BJ (cell line): ENCODE data around the gene TMCC3. TPM values are rescaled to one million over a fixed set of nuclear protein-coding genes. Genes with fewer than 3 reads are reported as not detected.

Experiments used
- CTCF ChIA-PET: fragments of 350-600 bp; formaldehyde crosslinking; extraction: SDS; loops from one replicate; lab custom pipeline; 2021; ENCODE audit warnings: antibody characterized with exemption, inconsistent platforms; lab: Yijun Ruan, JAX
- POLR2A ChIA-PET: fragments of 300-600 bp; sonication (Branson Sonifier 250); formaldehyde crosslinking; extraction: SDS; loops from one replicate; lab custom pipeline; 2021; ENCODE audit warnings: antibody characterized with exemption; lab: Charles Lee
- DNase-seq: peaks from one replicate; pipeline ENCODE4 v3.0.0-alpha.2; 2011; ENCODE audit warnings: low read depth
- H3K27me3 ChIP-seq: 2 replicates; pipeline ENCODE4 v1.6.0; 2011; ENCODE audit warnings: low read length; ENCODE audit not compliant: control insufficient read depth, insufficient read depth
- H3K36me3 ChIP-seq: 2 replicates; pipeline ENCODE4 v1.5.1; 2011; ENCODE audit warnings: low read length; ENCODE audit not compliant: control insufficient read depth, insufficient read depth
- H3K4me3 ChIP-seq: 2 replicates; pipeline ENCODE4 v1.5.1; 2011; ENCODE audit warnings: low read depth, mild to moderate bottlenecking, control low read depth, low read length
- CTCF ChIP-seq: IDR thresholded peaks from 2 replicates; pipeline ENCODE4 v1.5.1; 2011; ENCODE audit warnings: low read depth, mild to moderate bottlenecking, control low read depth, inconsistent platforms, low read length, moderate library complexity; ENCODE audit not compliant: insufficient read depth
- polyA plus RNA-seq: library from polyadenylated mRNA; depleted of rRNA; stranded (reverse); fragments of >200 nt; gene quantifications from 2 replicates; pipeline ENCODE4 v1.2.3, GENCODE V29; 2011

TMCC3 gene
- polyA plus RNA-seq, 1 experiment = not detected

- no peak for DNase-seq
- peaks cover 4% of the 10 kb centered on the region; the same call in 1 of the 2 replicates for H3K27me3 ChIP-seq
- ChIA-PET POLR2A (no interaction called here), CTCF (interaction anchor here (1.6 kb wide), 1 partner anchor 10 kb away, joined by 3 read pairs; no protein-coding TSS in a partner anchor)
- no peak for TF ChIP-seq CTCF
- H3K36me3 ChIP-seq = no peaks in the 10 kb centered on the region
- no peak overlapping the region for H3K4me3 ChIP-seq
Measured at GRCh38 chr12:94676922-94677321, 26.6 kb upstream of the TMCC3 start.

GRCh38 chr12:94676031-94676641 lies 25.8 kb upstream of the TMCC3 start:
- no peak for TF ChIP-seq CTCF
- ChIA-PET POLR2A (no interaction called here), CTCF (no interaction called here)
- Histone ChIP-seq H3K4me3 (no peak overlapping the region), H3K27me3 (peaks cover 4% of the 10 kb centered on the region; the same call in 1 of the 2 replicates), H3K36me3 (no peaks in the 10 kb centered on the region)
- DNase-seq = no peak

GRCh38 chr12:94674835-94675234 lies 24.5 kb upstream of the TMCC3 start:
- no peak for TF ChIP-seq CTCF
- Histone ChIP-seq H3K36me3 (no peaks in the 10 kb centered on the region), H3K27me3 (peaks cover 4% of the 10 kb centered on the region; the same call in 1 of the 2 replicates), H3K4me3 (no peak overlapping the region)
- DNase-seq = no peak
- ChIA-PET POLR2A (no interaction called here), CTCF (no interaction called here)

GRCh38 chr12:94674051-94674451 lies 23.7 kb upstream of the TMCC3 start:
- H3K36me3 ChIP-seq = no peaks in the 10 kb centered on the region
- no peak for TF ChIP-seq CTCF
- no peak for DNase-seq
- H3K4me3 ChIP-seq = no peak overlapping the region
- H3K27me3 ChIP-seq = peaks cover 4% of the 10 kb centered on the region; the same call in 1 of the 2 replicates
- ChIA-PET POLR2A (no interaction called here), CTCF (no interaction called here)

GRCh38 chr12:94673496-94673895 lies 23.1 kb upstream of the TMCC3 start:
- ChIA-PET POLR2A (no interaction called here), CTCF (no interaction called here)
- no peak for DNase-seq
- Histone ChIP-seq H3K36me3 (no peaks in the 10 kb centered on the region), H3K27me3 (peaks cover 4% of the 10 kb centered on the region; the same call in 1 of the 2 replicates), H3K4me3 (no peak overlapping the region)
- TF ChIP-seq CTCF = no peak
